ENCODE data around the gene PPIF.

- TF ChIP-seq CTCF (IDR thresholded peaks at IDR 0.05; ENCODE audit: low read depth, low read length, poor library complexity, severe bottlenecking) = no peak
- TF ChIP-seq EZH2phosphoT487 (IDR thresholded peaks at IDR 0.05; ENCODE audit: borderline replicate concordance, low read length) = no peak
Measured at GRCh38 chr10:79382491-79382941, 35.2 kb downstream of the PPIF start.
